H1 (cell line): ENCODE data around the gene DSTYK. TPM values are rescaled to one million over a fixed set of nuclear protein-coding genes. Genes with fewer than 3 reads are reported as not detected.

ENCODE experiments used
- CTCF ChIA-PET: fragments of 300-600 bp; sonication (Branson Sonifier 250); formaldehyde crosslinking; loops from one replicate; lab custom pipeline; 2021; ENCODE audit not compliant: partially characterized antibody; lab: Charles Lee
- POLR2A ChIA-PET: fragments of 300-600 bp; sonication (Branson Sonifier 250); formaldehyde crosslinking; loops from one replicate; lab custom pipeline; 2021; ENCODE audit warnings: inconsistent platforms; ENCODE audit not compliant: partially characterized antibody; lab: Charles Lee
- DNase-seq, 2 experiments: peaks; one replicate each; pipeline versions ENCODE4 v3.0.0 to v3.0.0-alpha.2; 2010 to 2022; ENCODE audit warnings: low spot score in 2 of 2, low read depth in 1 of 2, mixed read lengths in 1 of 2
- FAIRE-seq: peaks from 2 replicates; lab custom pipeline; 2011; peaks lifted over from hg19 to GRCh38; lab: Jason Lieb, UNC
- H2AFZ ChIP-seq: 2 replicates; pipeline ENCODE4 v1.8.1; 2012; ENCODE audit warnings: low read length, inconsistent platforms
- H2AK5ac ChIP-seq: 2 replicates; pipeline ENCODE4 v1.6.1; 2013; ENCODE audit warnings: low read depth, low read length
- H2BK120ac ChIP-seq: replicated peaks from 2 replicates; pipeline ENCODE3; 2013; ENCODE audit warnings: low read depth, low read length, inconsistent platforms
- H2BK12ac ChIP-seq: 2 replicates; pipeline ENCODE4 v1.6.1; 2013; ENCODE audit warnings: low read depth, low read length
- H2BK15ac ChIP-seq: 2 replicates; pipeline ENCODE4 v1.6.1; 2013; ENCODE audit warnings: low read length
- H2BK20ac ChIP-seq: 2 replicates; pipeline ENCODE4 v1.6.1; 2013; ENCODE audit warnings: low read length
- H2BK5ac ChIP-seq: 2 replicates; pipeline ENCODE4 v1.6.1; 2013; ENCODE audit warnings: low read depth, low read length
- H3K14ac ChIP-seq: 2 replicates; pipeline ENCODE4 v1.6.1; 2013; ENCODE audit warnings: inconsistent platforms; ENCODE audit not compliant: insufficient read length
- H3K18ac ChIP-seq: 2 replicates; pipeline ENCODE4 v1.6.1; 2013; ENCODE audit warnings: low read length; ENCODE audit errors: extremely low read depth
- H3K23ac ChIP-seq: 2 replicates; pipeline ENCODE4 v1.6.1; 2013; ENCODE audit warnings: inconsistent platforms; ENCODE audit not compliant: insufficient read length
- H3K23me2 ChIP-seq: 2 replicates; pipeline ENCODE4 v1.6.1; 2013; ENCODE audit warnings: low read depth, low read length
- H3K27ac ChIP-seq: 2 replicates; pipeline ENCODE4 v1.6.1; 2011; ENCODE audit warnings: low read depth, low read length, inconsistent platforms
- H3K27me3 ChIP-seq, 4 experiments: replicated peaks in 1 of 4; 1 replicate in 1 of 4; 2 replicates in 3 of 4; pipeline versions ENCODE4 v1.6.1 to v1.8.1; 2011 to 2013; ENCODE audit warnings: low read length in 3 of 4, mild to moderate bottlenecking in 3 of 4, inconsistent platforms in 2 of 4, mixed read lengths in 2 of 4, moderate library complexity in 1 of 4; ENCODE audit not compliant: control insufficient read depth in 3 of 4, insufficient read depth in 3 of 4; ENCODE audit errors: extremely low read depth in 1 of 4
- H3K36me3 ChIP-seq, 4 experiments: 2 replicates each; pipeline versions ENCODE4 v1.6.1 to v1.8.1; 2011 to 2013; ENCODE audit warnings: mild to moderate bottlenecking in 4 of 4, low read length in 3 of 4, moderate library complexity in 2 of 4, control low read depth in 1 of 4, inconsistent platforms in 1 of 4; ENCODE audit not compliant: insufficient read depth in 4 of 4, control insufficient read depth in 2 of 4
- H3K4ac ChIP-seq: replicated peaks from 2 replicates; pipeline ENCODE3; 2013; ENCODE audit warnings: low read length, low read depth, mixed read lengths, inconsistent platforms; ENCODE audit not compliant: insufficient read length
- H3K4me1 ChIP-seq, 4 experiments: replicated peaks in 1 of 4; 1 replicate in 1 of 4; 2 replicates in 3 of 4; pipeline versions ENCODE4 v1.6.1 to v1.8.1; 2011 to 2013; ENCODE audit warnings: low read length in 3 of 4, inconsistent platforms in 2 of 4, mixed read lengths in 1 of 4; ENCODE audit not compliant: insufficient read depth in 4 of 4, control insufficient read depth in 3 of 4
- H3K4me2 ChIP-seq, 2 experiments: 2 replicates each; pipeline versions ENCODE4 v1.6.1 to v1.8.1; 2011 to 2013; ENCODE audit warnings: low read depth in 2 of 2, low read length in 2 of 2, control low read depth in 1 of 2, inconsistent platforms in 1 of 2, mild to moderate bottlenecking in 1 of 2; ENCODE audit not compliant: insufficient read depth in 1 of 2
- H3K4me3 ChIP-seq, 4 experiments: fragments of 200-600, 300-600 bp in 1 of 4; sonication (generic), shearing (Covaris generic), sonication (Bioruptor Twin) in 1 of 4; 2 replicates each; pipeline versions ENCODE4 v1.5.1 to v1.8.1; 2011 to 2016; ENCODE audit warnings: low read length in 4 of 4, low read depth in 3 of 4, control low read depth in 2 of 4, inconsistent platforms in 2 of 4, mild to moderate bottlenecking in 2 of 4, mixed read lengths in 1 of 4, moderate library complexity in 1 of 4; ENCODE audit not compliant: insufficient read depth in 2 of 4; ENCODE audit errors: extremely low read depth in 1 of 4
- H3K56ac ChIP-seq: replicated peaks from 2 replicates; pipeline ENCODE3; 2013; ENCODE audit warnings: low read depth, mild to moderate bottlenecking, mixed read lengths, low read length, inconsistent platforms; ENCODE audit not compliant: insufficient read length
- H3K79me1 ChIP-seq: 2 replicates; pipeline ENCODE4 v1.6.1; 2013; ENCODE audit warnings: low read depth, low read length, control low read depth
- H3K79me2 ChIP-seq, 2 experiments: 2 replicates each; pipeline versions ENCODE4 v1.6.1 to v1.8.1; 2012 to 2013; ENCODE audit warnings: low read length in 2 of 2, mild to moderate bottlenecking in 2 of 2, inconsistent platforms in 1 of 2; ENCODE audit not compliant: insufficient read depth in 2 of 2, control insufficient read depth in 1 of 2
- H3K9ac ChIP-seq, 4 experiments: replicated peaks in 1 of 4; 1 replicate in 1 of 4; 2 replicates in 3 of 4; pipeline versions ENCODE4 v1.6.1 to v1.8.1; 2011 to 2013; ENCODE audit warnings: low read depth in 3 of 4, low read length in 3 of 4, control low read depth in 2 of 4, mild to moderate bottlenecking in 2 of 4, moderate library complexity in 2 of 4, inconsistent platforms in 1 of 4; ENCODE audit errors: extremely low read depth in 1 of 4
- H3K9me3 ChIP-seq, 2 experiments: 2 replicates each; pipeline versions ENCODE4 v1.6.1 to v1.8.1; 2012 to 2013; ENCODE audit warnings: mild to moderate bottlenecking in 2 of 2, moderate library complexity in 2 of 2, control low read depth in 1 of 2, inconsistent platforms in 1 of 2, low read depth in 1 of 2, low read length in 1 of 2, mixed read lengths in 1 of 2; ENCODE audit not compliant: insufficient read depth in 2 of 2
- H4K20me1 ChIP-seq, 2 experiments: replicated peaks in 1 of 2; 2 replicates each; pipeline versions ENCODE3 to v1.8.1; 2011 to 2013; ENCODE audit warnings: inconsistent platforms in 2 of 2, low read length in 2 of 2, mild to moderate bottlenecking in 1 of 2; ENCODE audit not compliant: insufficient read depth in 2 of 2, control insufficient read depth in 1 of 2
- H4K5ac ChIP-seq: 2 replicates; pipeline ENCODE4 v1.6.1; 2013; ENCODE audit warnings: low read length, low read depth, mixed read lengths, inconsistent platforms; ENCODE audit not compliant: insufficient read length
- H4K8ac ChIP-seq: 2 replicates; pipeline ENCODE4 v1.8.0; 2013; ENCODE audit warnings: mild to moderate bottlenecking, moderate library complexity, low read length, inconsistent platforms; ENCODE audit not compliant: insufficient read depth; ENCODE audit errors: extremely low read depth
- H4K91ac ChIP-seq: replicated peaks from 2 replicates; pipeline ENCODE3; 2013; ENCODE audit warnings: low read length, mixed read lengths, inconsistent platforms; ENCODE audit not compliant: insufficient read length
- CREB1 ChIP-seq: IDR thresholded peaks from 2 replicates; pipeline ENCODE4 v1.6.1; 2012; ENCODE audit warnings: inconsistent platforms
- MAFK ChIP-seq: IDR thresholded peaks from 2 replicates; pipeline ENCODE4 v1.6.1; 2012; ENCODE audit warnings: low read depth, mild to moderate bottlenecking, improper control_type of control experiment, low read length
- NANOG ChIP-seq: IDR thresholded peaks from 2 replicates; pipeline ENCODE4 v1.6.1; 2011; ENCODE audit warnings: low read length, low read depth, mild to moderate bottlenecking, inconsistent platforms; ENCODE audit not compliant: insufficient read depth, poor library complexity, severe bottlenecking
- POLR2AphosphoS5 ChIP-seq: IDR thresholded peaks from 2 replicates; pipeline ENCODE4 v1.6.1; 2011; ENCODE audit warnings: low read depth, low read length
- TEAD4 ChIP-seq: IDR thresholded peaks from 2 replicates; pipeline ENCODE4 v1.6.1; 2012; ENCODE audit warnings: low read depth, low read length, inconsistent platforms, mixed read lengths
- YY1 ChIP-seq: IDR thresholded peaks from 2 replicates; pipeline ENCODE4 v1.6.1; 2011; ENCODE audit warnings: low read depth, mild to moderate bottlenecking, low read length
- WGBS, 2 experiments: shearing (Covaris generic) in 1 of 2; methylation state at CpG; one replicate each; pipeline versions ENCODE4 v1.1.6 to v1.1.7; 2013 to 2015; ENCODE audit warnings: low lambda C conversion rate in 2 of 2, mixed read lengths in 2 of 2, inconsistent platforms in 1 of 2, low coverage in 1 of 2, missing lambda C conversion rate in 1 of 2; ENCODE audit not compliant: insufficient replicate concordance in 2 of 2, insufficient coverage in 1 of 2, insufficient read length in 1 of 2; ENCODE audit errors: extremely low coverage in 1 of 2, missing lambda C conversion rate in 1 of 2; 5-methylcytosine and 5-hydroxymethylcytosine counted together
- polyA plus RNA-seq, 7 experiments: library from polyadenylated mRNA; depleted of rRNA in 3 of 7; stranded (reverse) in 5 of 7; unstranded in 2 of 7; fragments of >200 nt in 5 of 7; fragments of 200-250 nt in 2 of 7; gene quantifications; 1 replicate in 5 of 7; 2 replicates in 1 of 7; 4 replicates in 1 of 7; pipeline versions ENCODE4 v1.2.1 to v1.2.3, GENCODE V29; 2011 to 2013; ENCODE audit warnings: missing spikeins in 2 of 7, mixed read lengths in 2 of 7
- total RNA-seq: library from RNA; stranded (reverse); fragmentation: NEBNext Ultra II Directional; extraction: Animal tissue kit (Norgen Biotek cat#: 25700); gene quantifications from 2 replicates; pipeline ENCODE4 v1.2.1, GENCODE V29; 2021
- TF ChIP-seq, protein P1 (sequence below): IDR thresholded peaks from 2 replicates; pipeline ENCODE4 v1.6.1; 2012; ENCODE audit warnings: low read length, inconsistent platforms

DSTYK gene
- total and polyA plus RNA-seq, 2 of the 8 experiments (the other 6 are each of a cell fraction or from before 2014, with no cell fraction given): 2.7 to 8.5 TPM

DNA sequence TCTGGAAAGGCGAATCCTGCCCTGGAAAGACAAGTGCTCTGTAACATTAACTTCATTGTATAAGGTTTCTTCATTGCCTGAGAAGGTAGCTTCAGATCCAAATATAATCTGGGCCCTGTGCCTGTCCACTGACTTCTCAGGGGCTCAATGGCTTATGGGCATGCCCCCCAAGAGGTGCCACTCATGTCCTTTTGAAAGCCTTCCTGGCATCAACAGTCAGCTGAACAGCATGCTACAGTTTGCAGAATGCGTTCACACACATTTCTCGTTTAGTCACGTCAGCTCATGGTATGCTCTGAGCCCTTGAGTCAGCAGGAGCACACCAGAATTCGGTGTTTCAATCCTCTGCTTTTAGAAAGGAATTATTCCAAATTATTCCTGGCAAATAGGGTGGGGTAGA is 40.1 kb upstream of the DSTYK start:
- Histone ChIP-seq H3K18ac (no peak overlapping the region), H3K79me2 (no peaks in the 10 kb centered on the region), H3K23ac (no peak overlapping the region), H3K4ac (no peak overlapping the region), H2BK15ac (0 out of 2 replicates have a peak overlapping the region, but pooled peaks have one; percentile 63), H3K14ac (no peak overlapping the region), H2BK5ac (no peak overlapping the region), H3K9me3 (no peaks in the 10 kb centered on the region), H3K27ac (no peak overlapping the region), H3K27me3 (no peaks in the 10 kb centered on the region), H3K9ac (no peak overlapping the region), H3K4me2 (no peak overlapping the region), H4K20me1 (no peaks in the 10 kb centered on the region), H3K4me1 (peaks cover 0 to 6% (median 2%) of the 10 kb centered on the region in 4 experiments; a peak in 5 of 7 replicates), H2BK12ac (no peak overlapping the region), H3K56ac (no peak overlapping the region), H3K79me1 (no peaks in the 10 kb centered on the region), H4K8ac (no peak overlapping the region), H2BK20ac (no peak overlapping the region), H4K91ac (no peak overlapping the region), H2AFZ (no peak overlapping the region), H3K23me2 (no peaks in the 10 kb centered on the region), H3K4me3 (no peak overlapping the region), H4K5ac (no peak overlapping the region), H3K36me3 (no peaks in the 10 kb centered on the region), H2AK5ac (no peak overlapping the region), H2BK120ac (no peak overlapping the region)
- ChIA-PET CTCF (interaction anchor here (0.8 to 42.6 kb wide), 7 partner anchors 8 to 262 kb away, joined by 3 to 2424 read pairs (median 9); partner anchors contain the start of genes KLHDC8A, NUAK2 and TMCC2), POLR2A (interaction anchor here (1.2 to 2.1 kb wide), 2 partner anchors 9 to 13 kb away, joined by 3 to 11 read pairs; no protein-coding TSS in a partner anchor)
- FAIRE-seq: no peak
- DNase-seq: no peak
- WGBS, 2 experiments: 92% methylated on average over 5 of the region's 5 CpGs; no CpG with 5 or more reads in 1 of the 2 experiments
- TF ChIP-seq MAFK: no peak
- no peak for TF ChIP-seq TEAD4
- TF ChIP-seq, protein P1, sequence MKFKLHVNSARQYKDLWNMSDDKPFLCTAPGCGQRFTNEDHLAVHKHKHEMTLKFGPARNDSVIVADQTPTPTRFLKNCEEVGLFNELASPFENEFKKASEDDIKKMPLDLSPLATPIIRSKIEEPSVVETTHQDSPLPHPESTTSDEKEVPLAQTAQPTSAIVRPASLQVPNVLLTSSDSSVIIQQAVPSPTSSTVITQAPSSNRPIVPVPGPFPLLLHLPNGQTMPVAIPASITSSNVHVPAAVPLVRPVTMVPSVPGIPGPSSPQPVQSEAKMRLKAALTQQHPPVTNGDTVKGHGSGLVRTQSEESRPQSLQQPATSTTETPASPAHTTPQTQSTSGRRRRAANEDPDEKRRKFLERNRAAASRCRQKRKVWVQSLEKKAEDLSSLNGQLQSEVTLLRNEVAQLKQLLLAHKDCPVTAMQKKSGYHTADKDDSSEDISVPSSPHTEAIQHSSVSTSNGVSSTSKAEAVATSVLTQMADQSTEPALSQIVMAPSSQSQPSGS: no peak
- no peak for TF ChIP-seq POLR2AphosphoS5
- TF ChIP-seq CREB1: no peak
- no peak for TF ChIP-seq NANOG
- TF ChIP-seq YY1: no peak
